ENCODE results near the gene NISCH. TPM values are rescaled to one million over a fixed set of nuclear protein-coding genes. Genes with fewer than 3 reads are reported as not detected.

NISCH gene
- total and polyA plus RNA-seq, 2 donors (not counting 3 experiments of a cell fraction or from before 2014, with no cell fraction given): 156 to 178 TPM

DNA sequence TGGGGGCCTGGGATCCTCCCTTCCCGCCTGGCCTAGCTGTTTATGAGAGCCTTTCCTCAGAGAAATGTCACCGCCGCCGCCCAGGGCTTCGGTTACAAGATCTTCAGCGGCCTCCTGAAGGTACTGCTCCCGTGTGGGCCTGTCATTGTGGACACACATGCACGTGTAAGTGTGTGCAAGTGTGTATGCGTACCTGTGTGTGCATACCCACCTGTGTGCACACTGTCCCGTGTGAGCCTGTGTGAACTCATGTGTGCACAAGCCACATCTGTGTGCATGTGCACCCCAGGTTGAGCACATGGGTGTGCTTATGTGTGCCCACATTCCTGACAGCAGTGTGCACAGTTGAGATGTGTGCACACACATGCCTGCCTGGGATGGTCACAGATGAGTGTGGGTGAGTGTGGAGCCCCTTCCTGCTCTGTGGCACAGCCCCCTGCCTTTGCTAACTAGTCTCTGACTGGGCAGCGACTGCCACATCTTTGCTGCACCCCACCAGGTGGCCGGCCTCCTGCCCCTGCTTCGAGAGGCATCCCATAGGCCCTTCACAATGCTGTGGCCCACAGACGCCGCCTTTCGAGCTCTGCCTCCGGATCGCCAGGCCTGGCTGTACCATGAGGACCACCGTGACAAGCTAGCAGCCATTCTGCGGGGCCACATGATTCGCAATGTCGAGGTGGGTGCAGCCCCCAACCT, 64.2 kb downstream of the NISCH start:
- Histone ChIP-seq H3K79me2 (ENCODE audit: control insufficient read depth, insufficient read depth, low read length) (no peaks in the 10 kb centered on the region), H2AFZ (ENCODE audit: low read depth, low read length) (no peak overlapping the region), H3K9me3 (replicated peaks; ENCODE audit: control insufficient read depth, insufficient read depth, low read length) (no peaks in the 10 kb centered on the region), H3K9me1 (replicated peaks; ENCODE audit: control insufficient read depth, extremely low read depth, insufficient read depth, low read length) (no peaks in the 10 kb centered on the region), H3K9ac (replicated peaks; ENCODE audit: extremely low read depth, insufficient read depth, low read length) (no peak overlapping the region), H3K27me3 (ENCODE audit: control insufficient read depth in 2 of 2, insufficient read depth in 2 of 2, low read length in 2 of 2) (no peaks in the 10 kb centered on the region), H4K20me1 (replicated peaks; ENCODE audit: control insufficient read depth, extremely low read depth, insufficient read depth, low read length) (no peaks in the 10 kb centered on the region), H3K27ac (ENCODE audit: insufficient read depth, low read depth, low read length) (no peak overlapping the region), H3K4me3 (replicated peaks in 1 of 3; ENCODE audit: insufficient read depth in 1 of 3, low read depth in 1 of 3, low read length in 3 of 3) (no peak overlapping the region), H3K4me2 (ENCODE audit: insufficient read depth, low read length) (no peak overlapping the region), H3K4me1 (ENCODE audit: control insufficient read depth, extremely low read depth, insufficient read depth, low read length) (peaks cover 2% of the 10 kb centered on the region), H3K36me3 (ENCODE audit: control insufficient read depth in 2 of 2, extremely low read depth in 1 of 2, insufficient read depth in 2 of 2, low read length in 2 of 2) (peaks cover 32 to 89% of the 10 kb centered on the region in 2 experiments)
- POLR2A ChIA-PET: no interaction called here
- no peak for FAIRE-seq
- TF ChIP-seq, protein P1, sequence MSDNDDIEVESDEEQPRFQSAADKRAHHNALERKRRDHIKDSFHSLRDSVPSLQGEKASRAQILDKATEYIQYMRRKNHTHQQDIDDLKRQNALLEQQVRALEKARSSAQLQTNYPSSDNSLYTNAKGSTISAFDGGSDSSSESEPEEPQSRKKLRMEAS (IDR thresholded peaks at IDR 0.05; ENCODE audit: insufficient read depth, insufficient read length): no peak
- no peak for TF ChIP-seq CTCF (IDR thresholded peaks at IDR 0.05; ENCODE audit: extremely low read depth in 1 of 2, insufficient read depth in 1 of 2, low read depth in 1 of 2, low read length in 2 of 2)
- no peak for TF ChIP-seq POLR2AphosphoS5 (IDR thresholded peaks at IDR 0.05; ENCODE audit: insufficient read depth, low read depth, low read length)
- TF ChIP-seq FOS (IDR thresholded peaks at IDR 0.05; ENCODE audit: borderline replicate concordance, insufficient read depth, low read length): no peak
- TF ChIP-seq JUN (IDR thresholded peaks at IDR 0.05; ENCODE audit: borderline replicate concordance, insufficient read depth, insufficient read length, low read depth): no peak
- no peak for TF ChIP-seq GATA2 (IDR thresholded peaks at IDR 0.05; ENCODE audit: insufficient read depth, insufficient read length, low read depth, low read length)
- TF ChIP-seq MYC (IDR thresholded peaks at IDR 0.05; ENCODE audit: low read depth, low read length): no peak
- TF ChIP-seq POLR2A (IDR thresholded peaks at IDR 0.05; ENCODE audit: low read depth, low read length): no peak
- no peak for TF ChIP-seq EZH2 (IDR thresholded peaks at IDR 0.05; ENCODE audit: borderline replicate concordance, low read depth, low read length, severe bottlenecking)
- CTCF ChIA-PET: no interaction called here
- dilution Hi-C loops (cut with MboI; ENCODE audit: extremely low pct_ligation_motif_present, low sequenced_read_pairs): no loop called here
- BruUV-seq (replicated peaks): no TSS peak
- DNase-seq (ENCODE audit: low read depth, low spot score): no peak
- intact Hi-C loops (cut with micrococcal nuclease): no loop called here

Data from endothelial cell of umbilical vein (primary cell).